Fibroblast of skin of left quadriceps (primary cell): ENCODE data around the gene PIAS3.
"Not testable (repeated sequence)": the region's sequence is repeated elsewhere in the genome, so short reads cannot be mapped to it uniquely, and the experiment has no call there.

Experiments
- DNase-seq, 2 experiments: peaks; one replicate each; pipeline ENCODE4 v3.0.0-alpha.2; 2013; ENCODE audit warnings: low read depth in 2 of 2

The PIAS3 gene

GRCh38 chr1:145874646-145875045 is 15.8 kb upstream of the PIAS3 start:
- no peak for DNase-seq

GRCh38 chr1:145871994-145872924 is 13.4 kb upstream of the PIAS3 start:
- no peak for DNase-seq

- DNase-seq: no peak
Observed at GRCh38 chr1:145868232-145868631, 9.4 kb upstream of the PIAS3 start.

GRCh38 chr1:145863282-145864018 is 4.6 kb upstream of the PIAS3 start:
- no peak for DNase-seq

- peak; percentile 71 to 75 for DNase-seq
Observed at GRCh38 chr1:145859491-145860023, 676 bp upstream of the PIAS3 start.

GRCh38 chr1:145858238-145858900 is 512 bp downstream of the PIAS3 start:
- no peak for DNase-seq

GRCh38 chr1:145857170-145857569 is 1.7 kb downstream of the PIAS3 start:
- no peak for DNase-seq

- no peak for DNase-seq
Observed at GRCh38 chr1:145855426-145855948, 3.4 kb downstream of the PIAS3 start.

GRCh38 chr1:145849356-145850160 is 9.3 kb downstream of the PIAS3 start:
- peak in 1 of 2 experiments; percentile 40 for DNase-seq

- no peak for DNase-seq
Observed at GRCh38 chr1:145847827-145848226, 11.1 kb downstream of the PIAS3 start.

GRCh38 chr1:145846201-145846612 is 12.7 kb downstream of the PIAS3 start:
- DNase-seq: no peak

- DNase-seq: peak; percentile 33 to 35
Observed at GRCh38 chr1:145845514-145846161, 13.2 kb downstream of the PIAS3 start, which contains the start of gene NUDT17. TSS of gene NUDT17 (plus strand) at chr1:145845630. CDS start at chr1:145845641, 11 bp downstream.

- no peak for DNase-seq
Observed at GRCh38 chr1:145845144-145845513, 13.8 kb downstream of the PIAS3 start.

- DNase-seq: no peak
Observed at GRCh38 chr1:145843031-145843430, 15.8 kb downstream of the PIAS3 start.

- DNase-seq: no peak
Observed at GRCh38 chr1:145837656-145838055, 21.2 kb downstream of the PIAS3 start.

GRCh38 chr1:145830810-145831209 is 28.1 kb downstream of the PIAS3 start:
- not testable (repeated sequence) for DNase-seq

GRCh38 chr1:145828367-145829026 is 30.4 kb downstream of the PIAS3 start:
- no peak for DNase-seq

- no peak for DNase-seq
Observed at GRCh38 chr1:145827966-145828365, 30.9 kb downstream of the PIAS3 start.

GRCh38 chr1:145826030-145826429 is 32.9 kb downstream of the PIAS3 start:
- no peak for DNase-seq

GRCh38 chr1:145824499-145824842 is 34.4 kb downstream of the PIAS3 start:
- no peak for DNase-seq
